Sigmoid colon (tissue), 7 donors: ENCODE results near the gene TAF10. TPM values are rescaled to one million over a fixed set of nuclear protein-coding genes. Genes with fewer than 3 reads are reported as not detected.

ENCODE experiments used
- DNase-seq: peaks from one replicate; pipeline ENCODE4 v3.0.0-alpha.2; 2019
- H3K27ac ChIP-seq, 4 donors: fragments of 200-600 bp; sonication (generic); one replicate each; pipeline ENCODE4 v1.5.1; 2016 to 2019; ENCODE audit warnings: mild to moderate bottlenecking in 1 of 4
- H3K27me3 ChIP-seq, 3 donors: fragments of 200-600 bp; sonication (generic); one replicate each; pipeline ENCODE4 v1.5.1; 2019; ENCODE audit warnings: mild to moderate bottlenecking in 1 of 3
- H3K36me3 ChIP-seq, 4 donors: fragments of 200-600 bp; sonication (generic); one replicate each; pipeline ENCODE4 v1.5.1; 2016 to 2019
- H3K4me1 ChIP-seq, 4 donors: fragments of 200-600 bp; sonication (generic); one replicate each; pipeline ENCODE4 v1.5.1; 2017 to 2019
- H3K4me3 ChIP-seq, 4 donors: fragments of 200-600 bp; sonication (generic); one replicate each; pipeline ENCODE4 v1.5.1; 2017 to 2019; ENCODE audit warnings: mild to moderate bottlenecking in 2 of 4, moderate library complexity in 1 of 4
- H3K9me3 ChIP-seq, 4 donors: fragments of 200-600 bp in 3 of 4; sonication (generic) in 3 of 4; one replicate each; pipeline versions ENCODE4 v1.5.1 to v1.6.1; 2013 to 2019
- CTCF ChIP-seq, 4 experiments: fragments of 450-650 bp in 3 of 4; fragments of 200-600 bp in 1 of 4; IDR thresholded peaks; one replicate each; pipeline ENCODE4 v1.5.1; 2016 to 2019; ENCODE audit warnings: antibody characterized with exemption in 4 of 4, mild to moderate bottlenecking in 3 of 4, moderate library complexity in 2 of 4
- EP300 ChIP-seq, 4 donors: sonication (generic); formaldehyde crosslinking; IDR thresholded peaks; one replicate each; pipeline ENCODE4 v1.6.1; 2017; ENCODE audit warnings: antibody characterized with exemption in 4 of 4
- POLR2A ChIP-seq, 2 donors: fragments of 450-650 bp; IDR thresholded peaks; one replicate each; pipeline ENCODE4 v1.6.1; 2016; ENCODE audit warnings: antibody characterized with exemption in 2 of 2, mild to moderate bottlenecking in 2 of 2, moderate library complexity in 2 of 2
- POLR2AphosphoS5 ChIP-seq, 4 donors: sonication (generic); formaldehyde crosslinking; IDR thresholded peaks; one replicate each; pipeline ENCODE4 v1.6.1; 2017; ENCODE audit warnings: antibody characterized with exemption in 4 of 4
- WGBS, 2 donors: extraction: QIAGEN DNeasy Blood & Tissue Kit; methylation state at CpG; one replicate each; pipeline ENCODE4 v1.1.7; 2013; 5-methylcytosine and 5-hydroxymethylcytosine counted together
- intact Hi-C: fragments of 100-400 bp; cut with DNase I; formaldehyde crosslinking; loops from one replicate; pipeline ENCODE4 v1.15.1; 2023
- polyA plus RNA-seq, 3 donors: library from polyadenylated mRNA; stranded (reverse); fragments of 200-250 nt; gene quantifications; one replicate each; pipeline ENCODE4 v1.2.3, GENCODE V29; 2013
- total RNA-seq, 4 donors: library from RNA; depleted of rRNA; stranded (reverse); fragments of >200 nt; gene quantifications; one replicate each; pipeline ENCODE4 v1.1.0, GENCODE V29; 2016
- donor health status: healthy with polysubstance abuse.
- donor health status: Bipolar disorder and iron deficiency.
- donor health status: healthy.

TAF10 gene
- total and polyA plus RNA-seq, 7 donors: 33.2 to 148 (median 60.0) TPM

- TF ChIP-seq EP300 (IDR thresholded peaks at IDR 0.05): no peak
- no peak for TF ChIP-seq POLR2A (IDR thresholded peaks at IDR 0.05)
- TF ChIP-seq CTCF (IDR thresholded peaks at IDR 0.05): no peak
- TF ChIP-seq POLR2AphosphoS5 (IDR thresholded peaks at IDR 0.05): no peak
- no peaks in the 10 kb centered on the region for H3K27me3 ChIP-seq
- H3K4me1 ChIP-seq: peaks cover 0 to 82% (median 66%) of the 10 kb centered on the region in 4 donors
- peak overlapping the region in 3 of 4 donors; percentile 33 to 99 (median 87) for H3K27ac ChIP-seq
- intact Hi-C loops: loop anchor here (5.0 kb wide), 2 partner anchors 82 to 118 kb away; partner anchors contain the start of genes ARFIP2, MRPL17 and TIMM10B
- H3K9me3 ChIP-seq: no peaks in the 10 kb centered on the region
- H3K4me3 ChIP-seq: no peak overlapping the region
- 80 to 95% methylated on average over 2 of the region's 2 CpGs for WGBS, 2 donors
- peaks cover 17 to 39% (median 26%) of the 10 kb centered on the region in 4 donors for H3K36me3 ChIP-seq
- DNase-seq: peak; percentile 64
These were observed 12.1 kb downstream of the TAF10 start for GRCh38 chr11:6599881-6600390.

GRCh38 chr11:6599449-6599848 lies 12.6 kb downstream of the TAF10 start:
- intact Hi-C loops: no loop called here
- peaks cover 17 to 43% (median 26%) of the 10 kb centered on the region in 4 donors for H3K36me3 ChIP-seq
- TF ChIP-seq POLR2A (IDR thresholded peaks at IDR 0.05) (no peak), CTCF (IDR thresholded peaks at IDR 0.05) (no peak), EP300 (IDR thresholded peaks at IDR 0.05) (no peak), POLR2AphosphoS5 (IDR thresholded peaks at IDR 0.05) (no peak)
- no peak for DNase-seq
- peak overlapping the region in 3 of 4 donors; percentile 80 to 99 (median 87) for H3K27ac ChIP-seq
- H3K4me3 ChIP-seq: no peak overlapping the region
- no peaks in the 10 kb centered on the region for H3K9me3 ChIP-seq
- no peaks in the 10 kb centered on the region for H3K27me3 ChIP-seq
- 73 to 87% methylated on average over 1 of the region's 1 CpG for WGBS, 2 donors
- peaks cover 0 to 84% (median 68%) of the 10 kb centered on the region in 4 donors for H3K4me1 ChIP-seq

GRCh38 chr11:6598555-6598954 lies 13.5 kb downstream of the TAF10 start:
- WGBS, 2 donors: 92 to 95% methylated on average over 3 of the region's 3 CpGs
- intact Hi-C loops: no loop called here
- H3K4me1 ChIP-seq: peaks cover 0 to 93% (median 73%) of the 10 kb centered on the region in 4 donors
- H3K9me3 ChIP-seq: no peaks in the 10 kb centered on the region
- peak overlapping the region in 3 of 4 donors; percentile 80 to 99 (median 87) for H3K27ac ChIP-seq
- TF ChIP-seq EP300 (IDR thresholded peaks at IDR 0.05): no peak
- no peak for TF ChIP-seq POLR2AphosphoS5 (IDR thresholded peaks at IDR 0.05)
- TF ChIP-seq CTCF (IDR thresholded peaks at IDR 0.05): no peak
- TF ChIP-seq POLR2A (IDR thresholded peaks at IDR 0.05): no peak
- peaks cover 17 to 51% (median 26%) of the 10 kb centered on the region in 4 donors for H3K36me3 ChIP-seq
- no peak overlapping the region for H3K4me3 ChIP-seq
- no peaks in the 10 kb centered on the region for H3K27me3 ChIP-seq
- no peak for DNase-seq

GRCh38 chr11:6596239-6596877 lies 15.7 kb downstream of the TAF10 start:
- no peaks in the 10 kb centered on the region for H3K9me3 ChIP-seq
- peaks cover 17 to 53% (median 23%) of the 10 kb centered on the region in 4 donors for H3K36me3 ChIP-seq
- TF ChIP-seq EP300 (IDR thresholded peaks at IDR 0.05): peak in 1 of 4 donors; percentile 23
- peak in 3 of 4 donors; percentile 11 to 51 (median 18) for TF ChIP-seq POLR2AphosphoS5 (IDR thresholded peaks at IDR 0.05)
- no peak for TF ChIP-seq POLR2A (IDR thresholded peaks at IDR 0.05)
- no peak overlapping the region for H3K4me3 ChIP-seq
- peak overlapping the region; percentile 61 to 99 (median 84) for H3K27ac ChIP-seq
- intact Hi-C loops: no loop called here
- H3K27me3 ChIP-seq: no peaks in the 10 kb centered on the region
- DNase-seq: peak; percentile 65
- peaks cover 0 to 87% (median 61%) of the 10 kb centered on the region in 4 donors for H3K4me1 ChIP-seq
- WGBS, 2 donors: 81 to 87% methylated on average over 5 of the region's 5 CpGs

GRCh38 chr11:6594142-6594768 lies 17.8 kb downstream of the TAF10 start:
- Histone ChIP-seq H3K9me3 (no peaks in the 10 kb centered on the region), H3K36me3 (peaks cover under 1 to 40% (median 3%) of the 10 kb centered on the region in 4 donors), H3K4me1 (peaks cover 0 to 66% (median 45%) of the 10 kb centered on the region in 4 donors), H3K27me3 (no peaks in the 10 kb centered on the region), H3K4me3 (no peak overlapping the region), H3K27ac (peak overlapping the region in 3 of 4 donors; percentile 80 to 99 (median 87))
- 93 to 95% methylated on average over 3 of the region's 3 CpGs for WGBS, 2 donors
- intact Hi-C loops: no loop called here
- peak; percentile 52 for DNase-seq
- no peak for TF ChIP-seq EP300 (IDR thresholded peaks at IDR 0.05)
- TF ChIP-seq POLR2A (IDR thresholded peaks at IDR 0.05): no peak
- TF ChIP-seq CTCF (IDR thresholded peaks at IDR 0.05): no peak
- no peak for TF ChIP-seq POLR2AphosphoS5 (IDR thresholded peaks at IDR 0.05)
